HG03354 (cell line): ENCODE data around the gene GRAMD1A.
"Not testable (repeated sequence)": the region's sequence is repeated elsewhere in the genome, so short reads cannot be mapped to it uniquely, and the experiment has no call there.

Experiments
- ATAC-seq: cut with Tn5 transposase; IDR thresholded peaks from one replicate; pipeline ENCODE4 v1.9.1; 2021; ENCODE audit warnings: mild to moderate bottlenecking; ENCODE audit not compliant: unreplicated experiment, poor library complexity, severe bottlenecking

Gene GRAMD1A

GRCh38 chr19:34975056-34975455 is 25.1 kb upstream of the GRAMD1A start:
- ATAC-seq = no peak

DNA sequence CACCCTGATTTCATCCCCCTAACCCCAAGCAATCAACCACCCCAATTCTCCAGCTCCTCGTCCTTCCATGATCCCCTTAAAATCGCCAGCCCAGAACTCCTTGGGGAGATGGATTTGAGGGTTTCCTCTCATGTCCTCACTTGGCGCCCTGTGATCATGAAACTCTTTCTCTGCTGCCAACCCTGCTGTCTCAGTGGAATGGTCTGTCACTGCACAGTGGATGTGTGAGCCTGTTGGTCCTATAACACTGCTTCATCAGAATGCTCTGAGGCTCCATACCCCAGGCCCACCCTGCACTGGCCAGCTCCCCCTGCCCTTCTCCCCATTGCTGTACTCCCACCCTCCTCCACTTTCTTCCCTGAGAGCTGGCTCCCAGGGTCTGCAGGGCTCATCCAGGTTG is 23.5 kb upstream of the GRAMD1A start:
- ATAC-seq = no peak

DNA sequence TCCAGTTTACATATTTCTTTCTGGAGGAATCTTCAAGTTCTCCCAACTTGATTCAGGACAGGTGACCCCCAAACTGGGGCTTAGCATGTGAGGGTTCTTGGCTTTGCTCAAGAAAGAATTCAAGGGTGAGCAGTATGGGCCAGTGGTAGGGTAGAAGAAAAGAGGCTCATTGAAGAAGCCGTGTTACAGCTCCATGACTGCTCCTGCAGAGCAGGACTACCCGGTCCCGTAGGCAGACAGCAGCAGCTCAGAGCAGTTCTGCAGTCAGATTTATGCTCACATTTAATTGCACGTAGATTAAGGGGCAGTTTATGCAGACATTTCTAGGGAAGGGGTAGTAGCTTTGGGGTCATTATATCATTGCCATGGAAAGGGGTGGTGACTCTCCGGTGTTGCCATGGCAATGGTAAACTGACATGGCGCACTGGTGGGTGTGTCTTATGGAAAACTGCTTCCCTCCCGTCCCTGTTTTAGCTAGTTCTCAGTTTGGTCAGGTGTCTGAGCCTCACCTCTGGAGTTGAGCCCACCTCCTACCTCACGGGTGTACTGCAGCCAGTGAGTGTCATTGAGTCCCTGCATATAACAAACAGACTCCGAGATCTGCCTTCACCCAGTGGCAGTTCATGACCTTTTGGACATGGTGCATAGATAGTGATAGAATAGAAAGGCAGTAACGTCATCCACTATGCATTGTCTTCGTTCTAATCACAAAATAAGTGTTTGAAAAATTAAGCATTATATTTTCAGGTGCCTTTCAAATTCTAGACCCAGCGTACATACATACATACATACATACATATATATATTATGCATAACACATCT is 20.1 kb upstream of the GRAMD1A start:
- ATAC-seq = no peak

GRCh38 chr19:34982275-34982674 is 17.8 kb upstream of the GRAMD1A start:
- ATAC-seq = no peak

DNA sequence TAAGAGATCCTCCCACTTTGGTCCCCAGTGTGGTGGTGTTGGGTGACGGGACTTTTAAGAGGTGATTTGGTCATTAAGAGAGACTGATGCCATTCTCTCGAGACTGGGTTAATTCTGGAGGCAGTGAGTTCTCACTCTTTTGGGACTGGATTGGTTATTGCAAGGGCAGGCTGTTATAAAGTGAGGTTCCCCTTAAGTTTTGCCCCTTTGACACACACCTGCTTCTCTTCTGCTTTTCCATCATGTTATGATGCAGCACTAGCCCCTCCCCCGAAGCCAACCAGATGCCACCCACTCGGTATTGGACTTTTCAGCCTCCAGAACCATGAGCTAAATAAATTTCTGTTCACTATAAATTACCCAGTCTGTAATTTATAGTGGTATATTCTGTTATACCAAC is 16.3 kb upstream of the GRAMD1A start:
- no peak for ATAC-seq

DNA sequence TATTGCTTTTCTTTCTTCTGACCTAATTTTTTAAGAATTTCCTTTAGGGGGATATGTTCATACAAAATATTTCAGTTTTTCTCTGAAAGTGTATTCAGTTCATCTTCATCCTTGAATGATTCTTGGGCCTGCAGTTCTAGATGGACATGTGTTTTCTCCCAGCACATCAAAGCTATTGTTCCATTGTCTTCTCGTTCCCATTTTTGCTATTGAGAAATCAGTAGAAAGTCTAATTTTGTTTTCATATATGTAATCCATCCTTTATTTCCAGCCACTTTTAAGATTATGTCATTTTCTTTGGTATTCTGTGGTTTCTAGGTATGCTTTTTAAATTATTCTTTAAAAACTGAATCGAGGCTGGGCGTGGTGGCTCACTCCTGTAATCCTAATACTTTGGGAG is 15.8 kb upstream of the GRAMD1A start:
- ATAC-seq = no peak

- ATAC-seq = no peak
These were observed 14.7 kb upstream of the GRAMD1A start for GRCh38 chr19:34985249-34986022.

GRCh38 chr19:34988119-34988518 is 12.0 kb upstream of the GRAMD1A start:
- no peak for ATAC-seq

- no peak for ATAC-seq
These were observed 10.8 kb upstream of the GRAMD1A start for GRCh38 chr19:34989298-34989697.

DNA sequence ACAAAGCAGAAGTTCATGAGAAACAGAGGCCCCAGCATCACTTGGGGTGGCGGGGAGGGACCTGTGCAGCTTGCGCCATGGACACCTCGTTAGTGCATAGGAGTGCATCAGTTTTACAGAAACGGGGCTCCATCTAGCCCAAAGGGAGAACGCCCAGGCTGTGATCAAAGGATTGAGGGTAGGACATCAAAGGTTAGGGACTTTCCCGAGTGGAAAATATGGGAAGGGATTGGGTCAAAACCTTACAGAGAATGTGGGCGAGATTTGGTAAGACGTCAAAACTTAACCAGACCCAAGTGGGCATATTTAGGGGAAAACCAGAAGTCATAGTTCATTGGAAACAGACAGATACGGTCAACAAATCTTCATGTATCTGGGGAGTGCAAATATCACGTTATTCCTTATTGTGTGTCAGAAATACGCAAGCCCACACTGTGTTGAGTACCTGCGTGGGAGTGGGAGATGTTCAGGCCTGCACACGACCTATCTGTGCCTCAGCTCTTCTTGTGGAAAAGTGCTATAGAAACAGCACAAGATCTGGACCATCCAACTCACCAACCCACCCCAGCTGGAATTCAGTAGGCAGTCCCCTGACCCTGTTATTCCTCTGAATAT is 9.4 kb upstream of the GRAMD1A start:
- no peak for ATAC-seq

DNA sequence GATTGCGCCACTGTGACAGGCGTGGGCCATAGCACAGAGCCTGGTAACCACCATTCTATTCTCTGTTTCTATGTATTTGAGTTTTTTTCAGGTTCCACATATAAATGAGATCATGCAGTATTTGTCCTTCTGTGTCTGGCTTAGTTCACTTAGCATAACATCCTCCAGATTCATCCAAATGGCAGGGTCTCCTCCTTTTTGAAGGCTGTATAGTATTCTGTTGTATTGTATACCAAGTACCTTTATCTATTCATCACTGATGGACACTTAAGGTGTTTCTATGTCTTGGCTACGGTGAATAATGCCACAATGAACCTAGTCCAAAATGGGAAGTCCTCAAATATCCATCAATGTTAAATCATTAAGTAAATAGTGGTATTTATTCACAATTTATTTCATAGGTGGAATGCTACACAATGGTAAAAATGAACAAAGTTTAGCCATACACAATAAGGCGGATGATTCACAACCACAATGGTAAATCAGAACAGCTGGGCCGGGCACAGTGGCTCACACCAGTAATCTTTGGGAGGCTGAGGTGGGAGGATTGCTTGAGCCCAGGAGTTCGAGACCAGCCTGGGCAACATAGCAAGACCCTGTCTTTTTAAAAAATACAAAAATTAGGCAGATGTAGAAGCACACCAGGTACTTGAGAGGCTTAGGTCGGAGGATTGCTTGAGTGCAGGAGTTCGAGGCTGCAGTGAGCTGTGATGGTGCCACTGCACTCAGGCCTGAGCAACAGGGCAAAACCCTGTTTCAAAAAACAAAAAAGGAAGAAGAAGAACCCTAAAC is 8.4 kb upstream of the GRAMD1A start:
- ATAC-seq = no peak

- ATAC-seq = not testable (repeated sequence)
These were observed 7.5 kb upstream of the GRAMD1A start for GRCh38 chr19:34992582-34992981.

DNA sequence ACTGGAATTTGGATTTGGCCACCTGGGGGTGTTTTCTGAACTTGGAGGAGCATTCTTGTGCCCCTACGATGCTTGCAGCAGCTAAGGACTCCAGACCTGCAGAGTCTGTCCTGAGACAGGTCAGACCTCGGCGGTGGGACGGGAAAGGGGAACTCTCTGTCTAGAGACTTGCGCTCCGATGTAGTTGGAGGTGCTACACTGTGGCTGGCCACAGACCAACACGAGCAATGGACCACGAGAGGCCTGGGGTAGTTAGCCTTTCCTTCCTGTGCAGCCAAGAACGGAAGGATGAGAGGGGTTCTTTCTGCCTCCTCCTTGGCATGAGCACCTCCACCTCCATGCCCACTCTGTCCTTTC is 5.9 kb upstream of the GRAMD1A start:
- no peak for ATAC-seq

GRCh38 chr19:34994643-34995541 is 5.2 kb upstream of the GRAMD1A start:
- no peak for ATAC-seq

DNA sequence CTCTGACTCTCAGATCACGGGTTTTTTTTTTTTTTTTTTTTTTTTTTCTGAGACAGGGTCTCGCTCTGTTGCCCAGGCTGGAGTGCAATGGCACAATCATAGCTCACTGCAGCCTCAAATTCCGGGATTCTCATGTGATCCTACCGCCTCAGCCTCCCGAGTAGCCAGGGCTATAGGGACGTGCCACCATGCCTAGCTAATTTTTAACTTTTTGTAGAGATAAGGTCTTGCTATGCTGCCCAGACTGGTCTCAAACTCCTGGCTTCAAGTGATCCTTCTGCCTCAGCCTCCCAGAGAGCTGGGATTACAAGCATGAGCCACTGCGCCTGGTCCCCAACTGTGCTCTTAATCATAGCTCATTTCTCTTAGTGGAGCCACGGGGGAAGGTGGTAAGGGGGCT is 4.6 kb upstream of the GRAMD1A start:
- ATAC-seq = no peak

- no peak for ATAC-seq
These were observed 3.0 kb upstream of the GRAMD1A start for GRCh38 chr19:34997071-34997617.

GRCh38 chr19:34998224-34998623 is 1.9 kb upstream of the GRAMD1A start:
- ATAC-seq = not testable (repeated sequence)

- no peak for ATAC-seq
These were observed 1.2 kb upstream of the GRAMD1A start for GRCh38 chr19:34998777-34999497.
